Measurements from ENCODE around the gene COL25A1.
"Not testable (repeated sequence)": the region's sequence is repeated elsewhere in the genome, so short reads cannot be mapped to it uniquely, and the experiment has no call there.

COL25A1 gene

DNA sequence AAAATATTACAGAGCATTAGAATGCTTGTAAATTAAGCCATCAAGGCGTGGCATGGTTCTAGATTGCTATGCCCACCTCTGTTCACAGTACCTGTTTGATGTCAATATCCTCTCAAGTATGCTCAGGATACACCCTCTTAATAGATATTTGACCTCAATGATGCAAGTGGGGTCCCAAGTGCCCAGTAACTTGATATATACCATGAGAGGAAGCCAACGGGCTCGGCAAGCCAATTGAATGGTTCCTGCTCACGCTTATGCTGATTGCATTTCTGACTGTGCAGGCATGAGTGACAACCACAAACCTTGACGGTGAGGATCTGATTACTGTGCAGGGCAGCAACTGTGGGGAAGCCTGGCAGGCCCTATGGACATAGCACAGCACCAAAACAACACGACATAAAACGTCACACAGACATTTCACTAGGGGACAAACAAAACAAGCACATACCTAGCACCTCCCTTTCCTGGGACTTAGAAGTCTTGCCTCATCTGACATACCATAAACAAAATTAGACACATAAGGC, 360.5 kb downstream of the COL25A1 start:
- no peak for DNase-seq

DNA sequence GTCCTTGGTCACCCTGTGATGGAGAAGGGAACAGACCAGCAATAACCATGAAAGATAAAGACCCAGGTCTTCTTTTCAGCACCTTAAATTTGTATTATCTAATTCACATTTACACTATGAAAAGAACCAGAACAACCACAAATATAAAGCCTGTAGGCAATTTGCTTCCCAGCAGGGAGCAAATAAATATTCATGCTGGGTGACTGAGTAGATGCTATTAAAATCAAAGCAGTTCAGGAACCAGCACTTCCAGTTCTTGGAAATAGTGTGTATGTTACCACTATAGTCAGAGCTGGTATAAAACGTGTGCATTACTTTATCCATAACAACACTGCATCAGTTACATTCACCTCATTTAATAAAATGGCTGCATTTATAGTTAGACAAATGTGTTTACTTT, 361.8 kb downstream of the COL25A1 start:
- no peak for DNase-seq

- DNase-seq, result no peak
These were observed 362.3 kb downstream of the COL25A1 start for GRCh38 chr4:108940149-108940548.

GRCh38 chr4:108937066-108937465, 365.4 kb downstream of the COL25A1 start:
- DNase-seq, result no peak

DNA sequence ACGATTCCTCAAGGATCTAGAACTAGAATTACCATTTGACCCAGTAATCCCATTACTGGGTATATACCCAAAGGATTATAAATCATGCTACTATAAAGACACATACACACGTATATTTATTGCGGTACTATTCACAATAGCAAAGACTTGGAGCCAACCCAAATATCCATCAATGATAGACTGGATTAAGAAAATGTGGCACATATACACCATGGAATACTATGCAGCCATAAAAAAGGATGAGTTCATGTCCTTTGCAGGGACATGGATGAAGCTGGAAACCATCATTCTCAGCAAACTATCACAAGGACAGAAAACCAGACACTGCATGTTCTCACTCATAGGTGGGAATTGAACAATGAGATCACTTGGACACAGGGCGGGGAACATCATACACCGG, 368.5 kb downstream of the COL25A1 start:
- not testable (repeated sequence) for DNase-seq

DNA sequence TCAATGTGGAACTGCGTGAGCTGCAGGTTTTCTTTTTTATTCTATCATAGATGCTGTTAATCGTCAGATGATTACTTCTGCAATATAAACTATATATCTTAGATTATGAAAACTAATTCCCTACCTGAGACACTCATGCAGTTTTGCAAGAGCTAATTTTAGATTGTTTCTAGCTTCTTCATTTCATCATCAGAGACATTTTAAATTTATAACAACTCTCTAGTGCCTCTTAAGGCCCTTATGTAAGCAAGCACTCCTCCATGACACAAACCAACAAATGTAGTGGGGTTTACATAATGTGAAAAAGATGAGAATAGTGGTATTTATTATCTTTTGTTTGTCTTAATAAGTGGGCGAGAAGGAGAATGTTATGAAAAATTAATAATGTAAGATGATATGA, 369.4 kb downstream of the COL25A1 start:
- DNase-seq, result no peak

- no peak for DNase-seq
These were observed 370.5 kb downstream of the COL25A1 start for GRCh38 chr4:108931926-108932325.

DNA sequence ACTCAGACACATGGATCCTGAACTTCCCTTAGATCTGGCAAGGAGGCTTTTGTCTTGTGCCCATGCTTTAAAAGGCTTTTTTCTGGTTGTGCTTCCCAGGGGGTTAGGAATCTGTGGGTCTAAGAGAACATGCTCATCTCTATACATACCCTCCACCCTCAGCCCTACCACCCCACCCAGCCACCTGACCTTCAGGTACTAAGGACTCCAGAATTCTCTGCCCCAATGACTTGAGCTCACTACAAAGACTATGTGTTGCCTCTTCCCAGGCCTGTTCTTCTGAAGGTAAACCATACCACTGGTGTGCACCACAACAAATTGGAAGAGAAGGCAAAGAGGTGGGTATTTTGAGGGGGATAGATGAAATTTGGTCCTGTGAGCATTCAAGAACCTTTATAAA, 372.3 kb downstream of the COL25A1 start:
- no peak for DNase-seq

- DNase-seq, result no peak
These were observed 375.7 kb downstream of the COL25A1 start for GRCh38 chr4:108926781-108927180.

GRCh38 chr4:108926061-108926460, 376.4 kb downstream of the COL25A1 start:
- no peak for DNase-seq

DNA sequence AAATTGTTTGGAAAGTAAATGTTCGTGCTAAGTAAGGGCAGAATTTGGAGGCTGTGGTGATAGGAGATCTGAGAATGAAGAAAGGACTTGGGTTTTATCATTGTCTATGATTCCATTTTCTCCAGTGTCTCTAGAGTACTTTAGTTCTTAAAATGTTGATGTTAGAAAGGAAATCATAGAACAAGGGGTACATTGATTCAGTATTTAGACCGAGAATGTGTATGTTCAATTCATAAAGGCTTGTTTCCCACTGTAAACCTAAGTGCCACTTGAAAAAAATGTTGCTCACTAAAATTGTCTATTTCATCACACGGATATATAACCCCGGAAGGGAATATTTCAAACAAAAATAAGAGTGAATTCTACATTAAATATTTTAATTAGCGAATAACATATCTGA, 380.3 kb downstream of the COL25A1 start:
- DNase-seq, result no peak

- no peak for DNase-seq
These were observed 381.9 kb downstream of the COL25A1 start for GRCh38 chr4:108920395-108921087.

- DNase-seq, result no peak
These were observed 383.1 kb downstream of the COL25A1 start for GRCh38 chr4:108919226-108919893.

GRCh38 chr4:108917255-108917654, 385.2 kb downstream of the COL25A1 start:
- DNase-seq, result no peak

GRCh38 chr4:108916638-108917037, 385.8 kb downstream of the COL25A1 start:
- no peak for DNase-seq

- DNase-seq, result no peak
These were observed 395.5 kb downstream of the COL25A1 start for GRCh38 chr4:108906866-108907367.

GRCh38 chr4:108906006-108906405, 396.5 kb downstream of the COL25A1 start:
- DNase-seq, result no peak

- DNase-seq, result no peak
These were observed 398.8 kb downstream of the COL25A1 start for GRCh38 chr4:108903464-108904221.

DNA sequence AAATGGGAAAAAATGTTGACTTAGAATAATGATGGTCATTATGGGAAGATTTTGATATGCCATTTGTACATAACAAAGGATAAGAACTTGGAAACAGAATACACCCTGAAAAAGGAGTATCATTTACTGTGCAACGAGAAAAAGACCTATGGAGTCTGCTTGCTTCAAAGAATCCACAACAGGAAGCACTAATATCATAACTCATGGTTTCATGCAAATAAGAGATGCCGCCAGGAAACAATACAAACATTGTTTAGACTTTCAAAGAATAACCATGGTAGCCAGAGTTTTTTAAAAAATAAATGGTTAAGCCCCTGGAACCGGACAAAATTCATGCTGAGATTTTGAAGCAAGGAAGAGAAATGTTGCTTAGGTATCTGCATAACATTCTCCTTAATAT, 399.7 kb downstream of the COL25A1 start:
- no peak for DNase-seq

GRCh38 chr4:108901291-108901690, 401.2 kb downstream of the COL25A1 start:
- DNase-seq, result no peak

- DNase-seq, result no peak
These were observed 402.4 kb downstream of the COL25A1 start for GRCh38 chr4:108900018-108900580.

GRCh38 chr4:108893468-108893867, 409.0 kb downstream of the COL25A1 start:
- no peak for DNase-seq
